GM18909 (cell line): Measurements from ENCODE around the gene ZFPL1.

Experiments
- ATAC-seq: cut with Tn5 transposase; IDR thresholded peaks from one replicate; pipeline ENCODE4 v1.9.1; 2021; ENCODE audit warnings: mild to moderate bottlenecking; ENCODE audit not compliant: unreplicated experiment, poor library complexity

Gene ZFPL1

GRCh38 chr11:65083834-65084597 lies at the start of gene ZFPL1, which contains the start of gene CDCA5:
ZFPL1 (plus strand) TSS chr11:65084222; CDS start chr11:65084699, 477 bp downstream.
CDCA5 (minus strand) TSS chr11:65084040; CDS start chr11:65083978, 62 bp downstream.
- peak; percentile 76 for ATAC-seq

- ATAC-seq, result no peak
These were observed 49.6 kb upstream of the ZFPL1 start for GRCh38 chr11:65034423-65034822.

GRCh38 chr11:65035579-65035978 lies 48.4 kb upstream of the ZFPL1 start:
- no peak for ATAC-seq

- no peak for ATAC-seq
These were observed 47.1 kb upstream of the ZFPL1 start for GRCh38 chr11:65036931-65037330.

GRCh38 chr11:65040520-65040846 lies 43.5 kb upstream of the ZFPL1 start:
- ATAC-seq, result no peak

GRCh38 chr11:65040847-65041622 lies 43.0 kb upstream of the ZFPL1 start, which contains the start of gene SAC3D1:
SAC3D1 (plus strand) TSS chr11:65041210; CDS start chr11:65041293, 83 bp downstream.
- peak; percentile 88 for ATAC-seq

- ATAC-seq, result no peak
These were observed 41.1 kb upstream of the ZFPL1 start for GRCh38 chr11:65042891-65043290.

- no peak for ATAC-seq
These were observed 40.0 kb upstream of the ZFPL1 start for GRCh38 chr11:65043881-65044501.

- ATAC-seq, result no peak
These were observed 39.0 kb upstream of the ZFPL1 start for GRCh38 chr11:65045061-65045460.

GRCh38 chr11:65045728-65046127 lies 38.3 kb upstream of the ZFPL1 start:
- ATAC-seq, result no peak

- ATAC-seq, result no peak
These were observed 36.2 kb upstream of the ZFPL1 start for GRCh38 chr11:65047581-65048422.

- ATAC-seq, result no peak
These were observed 32.6 kb upstream of the ZFPL1 start for GRCh38 chr11:65051398-65051858.

- no peak for ATAC-seq
These were observed 30.1 kb upstream of the ZFPL1 start for GRCh38 chr11:65053827-65054508.

- no peak for ATAC-seq
These were observed 28.5 kb upstream of the ZFPL1 start for GRCh38 chr11:65055538-65055937.

GRCh38 chr11:65056999-65057398 lies 27.0 kb upstream of the ZFPL1 start:
- ATAC-seq, result no peak

- no peak for ATAC-seq
These were observed 26.5 kb upstream of the ZFPL1 start for GRCh38 chr11:65057526-65057925.

GRCh38 chr11:65058012-65058411 lies 26.0 kb upstream of the ZFPL1 start:
- ATAC-seq, result no peak

GRCh38 chr11:65058419-65059054 lies 25.5 kb upstream of the ZFPL1 start, which contains the start of gene NAALADL1:
NAALADL1 (minus strand) TSS chr11:65058553; CDS start chr11:65058521, 32 bp downstream.
- no peak for ATAC-seq

GRCh38 chr11:65059523-65059922 lies 24.5 kb upstream of the ZFPL1 start:
- no peak for ATAC-seq
